Activated naive CD8-positive, alpha-beta T cell treated with anti-CD3 and anti-CD28 coated beads, Interleukin-2, amount 50 U/mL, for 24 hours (primary cell): ENCODE data around the gene SCN10A.

ENCODE experiments used
- ATAC-seq: fragments of 150-1000 bp; cut with Tn5 transposase; one replicate; pipeline ENCODE4 v1.10.0; 2021
- DNase-seq: peaks from one replicate; pipeline ENCODE4 v3.0.0; 2021
- H3K27ac Mint-ChIP-seq: one replicate; pipeline ENCODE4 v1.8.0; 2021; ENCODE audit warnings: mild to moderate bottlenecking, mixed read lengths
- H3K27me3 Mint-ChIP-seq: one replicate; pipeline ENCODE4 v1.8.0; 2021; ENCODE audit warnings: mixed read lengths
- H3K36me3 Mint-ChIP-seq: one replicate; pipeline ENCODE4 v1.8.0; 2021; ENCODE audit warnings: low read depth, mixed read lengths
- H3K4me1 Mint-ChIP-seq: one replicate; pipeline ENCODE4 v1.8.0; 2021; ENCODE audit warnings: mixed read lengths
- H3K4me3 Mint-ChIP-seq: one replicate; pipeline ENCODE4 v1.8.0; 2021; ENCODE audit warnings: mild to moderate bottlenecking, moderate library complexity, mixed read lengths
- H3K9me3 Mint-ChIP-seq: one replicate; pipeline ENCODE4 v1.8.0; 2021; ENCODE audit warnings: mixed read lengths

Gene SCN10A

GRCh38 chr3:38662544-38662943 is 153.5 kb downstream of the SCN10A start:
- H3K36me3 Mint-ChIP-seq: no peaks in the 10 kb centered on the region
- no peak for ATAC-seq
- H3K4me3 Mint-ChIP-seq: no peak overlapping the region
- no peak for DNase-seq
- peaks cover 18% of the 10 kb centered on the region for H3K9me3 Mint-ChIP-seq
- peaks cover 39% of the 10 kb centered on the region for H3K27me3 Mint-ChIP-seq
- no peak overlapping the region for H3K27ac Mint-ChIP-seq
- no peaks in the 10 kb centered on the region for H3K4me1 Mint-ChIP-seq

GRCh38 chr3:38658841-38659240 is 157.2 kb downstream of the SCN10A start:
- Mint-ChIP-seq H3K27me3 (peaks cover 45% of the 10 kb centered on the region), H3K36me3 (no peaks in the 10 kb centered on the region), H3K4me3 (no peak overlapping the region), H3K4me1 (no peaks in the 10 kb centered on the region), H3K9me3 (peaks cover 18% of the 10 kb centered on the region), H3K27ac (no peak overlapping the region)
- no peak for DNase-seq
- ATAC-seq: no peak

- no peak for ATAC-seq
- Mint-ChIP-seq H3K27me3 (peaks cover 46% of the 10 kb centered on the region), H3K4me3 (no peak overlapping the region), H3K9me3 (peaks cover 11% of the 10 kb centered on the region), H3K27ac (no peak overlapping the region), H3K4me1 (peaks cover 2% of the 10 kb centered on the region), H3K36me3 (no peaks in the 10 kb centered on the region)
- no peak for DNase-seq
Measured at GRCh38 chr3:38657369-38657768, 158.6 kb downstream of the SCN10A start.

- peak; percentile 17 for ATAC-seq
- Mint-ChIP-seq H3K27me3 (peaks cover 42% of the 10 kb centered on the region), H3K9me3 (peaks cover under 1% of the 10 kb centered on the region), H3K4me3 (no peak overlapping the region), H3K36me3 (no peaks in the 10 kb centered on the region), H3K27ac (no peak overlapping the region), H3K4me1 (peaks cover 2% of the 10 kb centered on the region)
- no peak for DNase-seq
Measured at GRCh38 chr3:38655708-38656300, 160.2 kb downstream of the SCN10A start.

- Mint-ChIP-seq H3K9me3 (no peaks in the 10 kb centered on the region), H3K36me3 (no peaks in the 10 kb centered on the region), H3K4me1 (peaks cover 2% of the 10 kb centered on the region), H3K4me3 (no peak overlapping the region), H3K27me3 (peaks cover 36% of the 10 kb centered on the region), H3K27ac (no peak overlapping the region)
- DNase-seq (no peak), ATAC-seq (no peak)
Measured at GRCh38 chr3:38653685-38654537, 162.1 kb downstream of the SCN10A start.

GRCh38 chr3:38652934-38653333 is 163.1 kb downstream of the SCN10A start:
- H3K27me3 Mint-ChIP-seq: peaks cover 27% of the 10 kb centered on the region
- H3K4me3 Mint-ChIP-seq: no peak overlapping the region
- H3K9me3 Mint-ChIP-seq: no peaks in the 10 kb centered on the region
- ATAC-seq (no peak), DNase-seq (no peak)
- peaks cover 6% of the 10 kb centered on the region for H3K4me1 Mint-ChIP-seq
- H3K36me3 Mint-ChIP-seq: no peaks in the 10 kb centered on the region
- H3K27ac Mint-ChIP-seq: no peak overlapping the region

GRCh38 chr3:38651153-38651789 is 164.7 kb downstream of the SCN10A start:
- no peak overlapping the region for H3K4me3 Mint-ChIP-seq
- peaks cover 6% of the 10 kb centered on the region for H3K4me1 Mint-ChIP-seq
- ATAC-seq (peak; percentile 47), DNase-seq (peak; percentile 75)
- H3K27me3 Mint-ChIP-seq: peaks cover 21% of the 10 kb centered on the region
- no peak overlapping the region for H3K27ac Mint-ChIP-seq
- H3K36me3 Mint-ChIP-seq: no peaks in the 10 kb centered on the region
- no peaks in the 10 kb centered on the region for H3K9me3 Mint-ChIP-seq

GRCh38 chr3:38650248-38650951 is 165.6 kb downstream of the SCN10A start:
- H3K9me3 Mint-ChIP-seq: no peaks in the 10 kb centered on the region
- no peak overlapping the region for H3K4me3 Mint-ChIP-seq
- DNase-seq (peak; percentile 5), ATAC-seq (no peak)
- H3K27ac Mint-ChIP-seq: no peak overlapping the region
- peaks cover 14% of the 10 kb centered on the region for H3K27me3 Mint-ChIP-seq
- peaks cover 6% of the 10 kb centered on the region for H3K4me1 Mint-ChIP-seq
- no peaks in the 10 kb centered on the region for H3K36me3 Mint-ChIP-seq

GRCh38 chr3:38649500-38650247 is 166.3 kb downstream of the SCN10A start, which contains the start of gene SCN5A:
SCN5A (minus strand) TSS chr3:38649687; CDS start chr3:38633307, 16,380 bp downstream.
- Mint-ChIP-seq H3K27ac (no peak within 1 kb of the TSS), H3K9me3 (no peaks in the 10 kb centered on the region)

GRCh38 chr3:38648659-38649499 is 167.1 kb downstream of the SCN10A start:
- no peaks in the 10 kb centered on the region for H3K9me3 Mint-ChIP-seq
- peaks cover 6% of the 10 kb centered on the region for H3K4me1 Mint-ChIP-seq
- H3K27ac Mint-ChIP-seq: no peak overlapping the region
- H3K4me3 Mint-ChIP-seq: peak overlapping the region; percentile 72
- ATAC-seq: peak; percentile 11
- peaks cover 20% of the 10 kb centered on the region for H3K27me3 Mint-ChIP-seq
- H3K36me3 Mint-ChIP-seq: no peaks in the 10 kb centered on the region
- no peak for DNase-seq

More at GRCh38 chr3:38649500-38650247, 166.3 kb downstream of the SCN10A start, which contains the start of gene SCN5A:
- Mint-ChIP-seq H3K27me3 (peaks cover 16% of the 10 kb centered on the region), H3K4me3 (peak within 1 kb of the TSS; percentile 72), H3K36me3 (no peaks in the 10 kb centered on the region), H3K4me1 (peaks cover 6% of the 10 kb centered on the region)
- DNase-seq (peak; percentile 54), ATAC-seq (peak; percentile 79)

- DNase-seq (no peak), ATAC-seq (no peak)
- H3K9me3 Mint-ChIP-seq: no peaks in the 10 kb centered on the region
- peaks cover 4% of the 10 kb centered on the region for H3K4me1 Mint-ChIP-seq
- H3K27me3 Mint-ChIP-seq: peaks cover 14% of the 10 kb centered on the region
- H3K4me3 Mint-ChIP-seq: peak overlapping the region; percentile 72
- H3K27ac Mint-ChIP-seq: no peak overlapping the region
- no peaks in the 10 kb centered on the region for H3K36me3 Mint-ChIP-seq
Measured at GRCh38 chr3:38648024-38648658, 167.9 kb downstream of the SCN10A start.

- Mint-ChIP-seq H3K27me3 (peaks cover 12% of the 10 kb centered on the region), H3K9me3 (no peaks in the 10 kb centered on the region), H3K4me3 (no peak overlapping the region), H3K36me3 (no peaks in the 10 kb centered on the region), H3K27ac (no peak overlapping the region), H3K4me1 (peaks cover 4% of the 10 kb centered on the region)
- DNase-seq (no peak), ATAC-seq (no peak)
Measured at GRCh38 chr3:38647217-38647970, 168.6 kb downstream of the SCN10A start.
